Pancreas (tissue), 10 donors: ENCODE measurements around the gene OR1L8. TPM values are rescaled to one million over a fixed set of nuclear protein-coding genes. Genes with fewer than 3 reads are reported as not detected.

ENCODE experiments used
- ATAC-seq, 4 donors: fragments of 200-7000 bp; cut with Tn5 transposase; one replicate each; pipeline versions ENCODE4 v1.8.0 to v1.9.1; 2020; ENCODE audit warnings: mild to moderate bottlenecking in 4 of 4, moderate library complexity in 4 of 4
- DNase-seq, 6 donors: peaks; one replicate each; pipeline ENCODE4 v3.0.0-alpha.2; 2020
- FAIRE-seq: peaks from 2 replicates; lab custom pipeline; 2012; peaks lifted over from hg19 to GRCh38; lab: Jason Lieb, UNC
- H3K27ac ChIP-seq, 4 donors: fragments of 200-600 bp; sonication (generic); 1 replicate in 3 of 4; 2 replicates in 1 of 4; pipeline versions ENCODE4 v1.5.0 to v1.8.0; 2020
- H3K27me3 ChIP-seq, 4 donors: fragments of 200-600 bp; one replicate each; pipeline ENCODE4 v1.8.0; 2021
- H3K36me3 ChIP-seq, 3 donors: fragments of 200-600 bp; sonication (generic) in 1 of 3; one replicate each; pipeline versions ENCODE4 v1.5.0 to v1.8.0; 2020 to 2021
- H3K4me1 ChIP-seq, 3 donors: fragments of 200-600 bp; one replicate each; pipeline ENCODE4 v1.8.0; 2021
- H3K4me3 ChIP-seq, 4 donors: fragments of 200-600 bp; sonication (generic) in 2 of 4; one replicate each; pipeline versions ENCODE4 v1.5.0 to v1.8.0; 2020 to 2021
- H3K9me3 ChIP-seq, 4 donors: fragments of 200-600 bp; one replicate each; pipeline ENCODE4 v1.8.0; 2021
- CTCF ChIP-seq, 4 donors: fragments of 200-600 bp; sonication (generic) in 3 of 4; IDR thresholded peaks; one replicate each; pipeline versions ENCODE4 v1.5.0 to v1.8.0; 2021; ENCODE audit warnings: antibody characterized with exemption in 4 of 4
- WGBS, 2 donors: extraction: QIAGEN DNeasy Blood & Tissue Kit; methylation state at CpG; one replicate each; pipeline ENCODE4 v1.1.7; 2013; 5-methylcytosine and 5-hydroxymethylcytosine counted together
- intact Hi-C, 3 donors: fragments of 100-400 bp; cut with DNase I; formaldehyde crosslinking; loops; one replicate each; pipeline versions ENCODE4 v1.11.1 to v1.14.2; 2022
- polyA plus RNA-seq, 2 donors: library from polyadenylated mRNA; stranded (reverse); fragments of 200-250 nt; gene quantifications; one replicate each; pipeline ENCODE4 v1.2.3, GENCODE V29; 2013
- total RNA-seq, 6 donors: library from RNA; stranded (reverse); fragmentation: NEBNext Ultra II Directional in 4 of 6; extraction: Animal tissue kit (Norgen Biotek cat#: 25700) in 4 of 6; gene quantifications; one replicate each; pipeline versions ENCODE4 v1.2.1 to v1.2.4, GENCODE V29; 2021 to 2023
- donor health status: healthy with polysubstance abuse.
- donor health status: DM: no; HTN: no; CAD: no; lungs with moderate emphysema.
- donor health status: DM: no; HTN: no; CAD: no.
- donor health status: control.
- donor health status: control.
- donor health status: Bipolar disorder and iron deficiency.
- donor health status: DM: yes; HTN: yes; CAD: no.
- donor health status: DM: no; HTN: no; CAD: no.
- donor health status: DM: no; HTN: no; CAD: no.
- donor health status: DM: yes; HTN: yes; CAD: no.

OR1L8 gene
- total and polyA plus RNA-seq, 8 donors, result 0.05 to 0.09 TPM; not detected in 6

- Histone ChIP-seq H3K9me3 (no peaks in the 10 kb centered on the region), H3K36me3 (no peaks in the 10 kb centered on the region), H3K27ac (no peak overlapping the region), H3K4me1 (no peaks in the 10 kb centered on the region), H3K27me3 (no peaks in the 10 kb centered on the region), H3K4me3 (no peak overlapping the region)
- intact Hi-C loops, result no loop called here
- 25 to 51% methylated on average over 1 of the region's 1 CpG for WGBS, 2 donors
- no peak for DNase-seq
- ATAC-seq, result no peak
- FAIRE-seq, result no peak
- no peak for TF ChIP-seq CTCF (IDR thresholded peaks at IDR 0.05)
Measured at GRCh38 chr9:122605691-122606090, 22.5 kb upstream of the OR1L8 start.

DNA sequence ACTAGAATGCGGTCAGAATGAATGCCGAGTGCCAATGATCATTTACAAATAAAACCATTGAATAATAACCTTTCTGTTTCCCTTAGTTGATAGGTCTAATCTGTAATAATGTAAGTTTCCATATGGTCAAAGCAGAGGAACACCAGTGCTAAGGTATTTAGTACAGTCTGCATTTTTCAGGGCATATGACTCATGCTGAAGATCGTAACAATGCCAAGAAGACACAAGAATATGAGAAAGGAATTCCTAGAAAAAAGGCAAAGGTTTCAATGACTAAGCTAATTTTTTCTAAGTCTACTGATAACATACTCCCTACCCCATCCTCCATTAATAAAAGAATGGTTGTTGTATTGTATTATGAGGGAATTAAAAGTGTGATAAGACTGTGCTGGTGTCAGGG lies 2.8 kb downstream of the OR1L8 start:
- 79 to 80% methylated on average over 3 of the region's 3 CpGs for WGBS, 2 donors
- FAIRE-seq, result no peak

DNA sequence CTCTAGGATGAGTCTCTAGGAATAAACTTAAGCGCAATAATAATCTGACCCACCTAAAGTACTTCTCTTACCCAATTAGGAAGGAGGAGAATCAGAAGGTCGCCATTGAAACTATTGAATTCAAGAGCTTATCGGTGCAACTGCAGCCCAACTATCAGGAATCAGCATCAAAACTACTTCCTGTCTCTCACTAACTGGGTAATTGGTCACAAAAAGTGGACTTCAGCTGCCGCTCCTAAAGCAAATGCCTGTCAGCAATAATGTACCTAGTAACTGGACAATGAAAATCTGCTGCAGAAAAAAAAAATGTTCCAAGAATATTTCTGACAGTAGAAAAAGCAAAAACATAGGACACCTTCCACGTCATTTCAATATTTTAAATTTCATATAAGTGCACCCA lies 3.3 kb downstream of the OR1L8 start:
- intact Hi-C loops, result no loop called here
- Histone ChIP-seq H3K27me3 (no peaks in the 10 kb centered on the region), H3K9me3 (no peaks in the 10 kb centered on the region), H3K27ac (no peak overlapping the region), H3K4me3 (no peak overlapping the region), H3K4me1 (no peaks in the 10 kb centered on the region), H3K36me3 (no peaks in the 10 kb centered on the region)
- 68% methylated on average over 5 of the region's 5 CpGs for WGBS, 2 donors
- DNase-seq (no peak), ATAC-seq (no peak), FAIRE-seq (no peak)
- TF ChIP-seq CTCF (IDR thresholded peaks at IDR 0.05), result no peak

More for the DNA sequence above, 2.8 kb downstream of the OR1L8 start:
- DNase-seq (no peak), ATAC-seq (no peak)
- Histone ChIP-seq H3K4me3 (no peak overlapping the region), H3K27ac (no peak overlapping the region), H3K4me1 (no peaks in the 10 kb centered on the region), H3K36me3 (no peaks in the 10 kb centered on the region), H3K27me3 (no peaks in the 10 kb centered on the region), H3K9me3 (no peaks in the 10 kb centered on the region)
- TF ChIP-seq CTCF (IDR thresholded peaks at IDR 0.05), result no peak
- intact Hi-C loops, result no loop called here

- intact Hi-C loops, result no loop called here
- Histone ChIP-seq H3K36me3 (no peaks in the 10 kb centered on the region), H3K27me3 (no peaks in the 10 kb centered on the region), H3K4me3 (no peak overlapping the region), H3K9me3 (no peaks in the 10 kb centered on the region), H3K27ac (no peak overlapping the region), H3K4me1 (no peaks in the 10 kb centered on the region)
- ATAC-seq (no peak), DNase-seq (no peak), FAIRE-seq (no peak)
- no peak for TF ChIP-seq CTCF (IDR thresholded peaks at IDR 0.05)
- WGBS, 2 donors, result 38 to 73% methylated on average over 2 of the region's 2 CpGs
Measured at GRCh38 chr9:122572456-122572855, 10.7 kb downstream of the OR1L8 start.

DNA sequence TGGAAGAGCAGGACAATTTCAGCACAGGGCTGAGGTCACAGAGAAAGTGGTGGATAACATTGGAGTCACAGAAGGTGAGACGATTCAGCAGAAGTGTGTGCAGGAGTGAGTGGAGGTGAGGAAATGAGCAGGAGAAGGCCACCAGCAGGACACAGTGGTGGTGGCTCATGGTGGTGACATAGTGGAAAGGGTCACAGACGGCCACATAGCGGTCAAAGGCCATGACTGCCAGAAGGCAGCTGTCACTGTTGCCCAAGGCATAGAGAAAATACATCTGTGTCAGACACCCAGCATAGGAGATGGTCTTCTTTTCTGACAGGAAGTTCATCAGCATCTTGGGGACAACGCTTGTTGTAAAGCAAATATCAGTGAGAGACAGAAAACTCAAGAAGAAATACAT lies 15.3 kb downstream of the OR1L8 start:
- Histone ChIP-seq H3K36me3 (no peaks in the 10 kb centered on the region), H3K9me3 (no peaks in the 10 kb centered on the region), H3K27ac (no peak overlapping the region), H3K27me3 (no peaks in the 10 kb centered on the region), H3K4me3 (no peak overlapping the region), H3K4me1 (no peaks in the 10 kb centered on the region)
- TF ChIP-seq CTCF (IDR thresholded peaks at IDR 0.05), result no peak
- 73 to 87% methylated on average over 4 of the region's 4 CpGs for WGBS, 2 donors
- ATAC-seq (no peak), DNase-seq (no peak), FAIRE-seq (no peak)
- intact Hi-C loops, result no loop called here
